ENCODE data around the gene TM4SF4. TPM values are rescaled to one million over a fixed set of nuclear protein-coding genes. Genes with fewer than 3 reads are reported as not detected.

The TM4SF4 gene
- total RNA-seq, 1 donor from 2014 or later: 0.29 TPM

- DNase-seq (ENCODE audit: low read depth): no peak
- H3K4me3 ChIP-seq (ENCODE audit: low read depth, low read length): no peak overlapping the region
- TF ChIP-seq, protein P1, sequence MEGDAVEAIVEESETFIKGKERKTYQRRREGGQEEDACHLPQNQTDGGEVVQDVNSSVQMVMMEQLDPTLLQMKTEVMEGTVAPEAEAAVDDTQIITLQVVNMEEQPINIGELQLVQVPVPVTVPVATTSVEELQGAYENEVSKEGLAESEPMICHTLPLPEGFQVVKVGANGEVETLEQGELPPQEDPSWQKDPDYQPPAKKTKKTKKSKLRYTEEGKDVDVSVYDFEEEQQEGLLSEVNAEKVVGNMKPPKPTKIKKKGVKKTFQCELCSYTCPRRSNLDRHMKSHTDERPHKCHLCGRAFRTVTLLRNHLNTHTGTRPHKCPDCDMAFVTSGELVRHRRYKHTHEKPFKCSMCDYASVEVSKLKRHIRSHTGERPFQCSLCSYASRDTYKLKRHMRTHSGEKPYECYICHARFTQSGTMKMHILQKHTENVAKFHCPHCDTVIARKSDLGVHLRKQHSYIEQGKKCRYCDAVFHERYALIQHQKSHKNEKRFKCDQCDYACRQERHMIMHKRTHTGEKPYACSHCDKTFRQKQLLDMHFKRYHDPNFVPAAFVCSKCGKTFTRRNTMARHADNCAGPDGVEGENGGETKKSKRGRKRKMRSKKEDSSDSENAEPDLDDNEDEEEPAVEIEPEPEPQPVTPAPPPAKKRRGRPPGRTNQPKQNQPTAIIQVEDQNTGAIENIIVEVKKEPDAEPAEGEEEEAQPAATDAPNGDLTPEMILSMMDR (conservative IDR thresholded peaks at IDR 0.05; ENCODE audit: low read depth, low read length): peak; percentile 75
These were observed 14.7 kb downstream of the TM4SF4 start for GRCh38 chr3:149489060-149489690.

DNA sequence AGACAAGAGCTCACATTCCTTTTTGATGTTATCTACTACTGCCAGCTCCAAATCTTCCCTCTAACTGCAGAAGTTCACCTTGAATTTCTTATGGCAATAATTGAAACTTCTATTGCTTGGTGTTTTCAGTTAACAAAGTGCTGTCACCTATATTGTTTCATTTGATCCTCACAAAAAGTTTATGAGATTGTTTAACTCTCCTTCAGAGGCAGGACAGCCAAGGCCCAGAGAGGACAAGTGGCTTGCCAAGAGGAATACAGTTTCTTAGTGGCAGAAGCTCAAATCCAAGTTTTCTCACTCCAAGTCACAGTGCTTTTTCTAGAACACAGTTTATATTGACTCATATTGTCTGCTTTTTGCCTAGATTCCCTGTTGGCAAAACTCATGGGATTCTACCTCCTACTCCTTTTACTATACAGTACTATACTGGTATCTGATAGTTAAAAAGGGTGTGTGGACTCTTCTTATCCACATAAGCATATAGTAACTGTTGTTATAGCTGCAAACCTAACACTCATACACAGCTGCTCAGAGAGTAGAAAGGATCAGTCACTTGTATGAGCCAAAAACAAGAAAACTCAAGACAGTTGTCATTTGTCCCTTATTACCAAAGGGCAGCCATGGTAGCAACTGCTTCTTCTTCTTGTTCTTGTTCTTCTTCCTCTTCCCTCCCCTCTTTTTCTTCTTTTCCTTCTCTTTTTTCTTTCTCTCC, 15.9 kb downstream of the TM4SF4 start:
- no peak for DNase-seq (ENCODE audit: low read depth)
- TF ChIP-seq, protein P1 (conservative IDR thresholded peaks at IDR 0.05; ENCODE audit: low read depth, low read length): no peak
- H3K4me3 ChIP-seq (ENCODE audit: low read depth, low read length): no peak overlapping the region

- DNase-seq (ENCODE audit: low read depth): no peak
- H3K4me3 ChIP-seq (ENCODE audit: low read depth, low read length): no peak overlapping the region
- TF ChIP-seq, protein P1 (conservative IDR thresholded peaks at IDR 0.05; ENCODE audit: low read depth, low read length): no peak
These were observed 19.0 kb downstream of the TM4SF4 start for GRCh38 chr3:149493315-149494021.

DNA sequence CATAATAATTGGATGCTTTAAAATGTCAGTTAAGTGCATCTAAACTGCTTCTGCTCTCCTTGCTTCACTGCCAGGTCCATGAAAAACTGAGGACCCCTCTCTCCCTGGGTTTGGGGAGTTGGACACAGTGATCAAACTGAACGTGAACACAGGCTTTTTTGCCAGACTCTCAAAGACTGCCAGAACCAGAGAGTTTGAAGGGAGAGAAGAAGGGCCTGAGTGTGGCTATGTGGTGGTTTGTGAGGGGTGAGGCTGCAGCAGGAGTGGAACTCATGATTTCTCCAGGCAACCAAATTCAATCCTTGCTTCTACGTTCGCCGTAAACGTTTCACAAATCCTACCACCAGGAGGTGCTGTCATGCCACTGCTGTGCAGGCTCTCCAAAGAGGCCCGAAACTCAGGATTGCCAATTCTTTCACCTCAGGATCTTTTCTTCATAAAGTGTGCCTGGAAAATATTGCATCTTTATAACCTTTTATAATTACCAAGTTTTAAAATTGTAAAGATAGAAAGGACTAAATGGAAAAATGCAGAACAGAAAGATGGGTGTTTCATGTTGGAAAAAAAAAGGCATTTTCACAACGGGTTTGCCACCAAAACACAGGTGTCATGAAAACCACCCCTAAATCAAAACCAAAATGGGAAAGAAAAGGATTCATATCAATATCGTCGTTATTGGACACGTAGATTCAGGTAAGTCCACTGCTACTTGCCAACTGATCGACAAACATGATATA, 19.7 kb downstream of the TM4SF4 start:
- H3K4me3 ChIP-seq (ENCODE audit: low read depth, low read length): no peak overlapping the region
- TF ChIP-seq, protein P1 (conservative IDR thresholded peaks at IDR 0.05; ENCODE audit: low read depth, low read length): peak; percentile 95

DNA sequence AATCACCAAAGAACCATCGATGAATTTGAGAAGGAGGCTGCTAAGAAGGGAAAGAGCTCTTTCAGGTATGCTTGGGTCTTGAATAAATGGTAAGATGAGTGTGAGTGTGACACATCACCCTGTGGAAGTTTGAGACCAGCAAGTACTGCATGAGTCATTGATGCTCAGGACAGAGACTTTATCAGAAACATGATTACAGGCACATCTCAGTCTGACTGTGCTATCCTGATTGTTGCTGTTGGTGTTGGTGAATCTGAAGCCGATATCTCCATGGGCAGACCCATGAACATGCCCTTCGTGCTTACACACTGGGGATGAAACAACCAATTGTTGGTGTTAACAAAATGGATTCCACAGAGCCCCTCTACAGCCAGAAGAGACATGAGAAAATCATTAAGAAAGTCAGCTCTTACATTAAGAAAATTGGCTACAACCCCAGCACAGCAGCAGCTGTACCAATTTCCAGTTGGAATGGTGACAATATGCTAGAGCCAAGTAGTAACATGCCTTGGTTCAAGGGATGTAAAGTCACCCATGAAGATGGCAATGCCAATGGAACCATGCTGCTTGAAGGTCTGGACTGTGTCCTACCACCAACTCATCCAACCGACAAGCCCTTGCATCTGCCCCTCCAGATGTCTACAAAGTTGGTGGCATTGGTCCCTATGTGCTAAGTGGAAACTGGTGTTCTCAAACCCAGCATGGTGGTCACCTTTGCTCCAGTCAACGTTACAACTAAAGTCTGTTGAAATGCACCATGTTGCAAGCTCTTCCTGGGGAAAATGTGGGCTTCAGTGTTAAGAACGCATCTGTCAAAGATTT, 20.5 kb downstream of the TM4SF4 start:
- H3K4me3 ChIP-seq (ENCODE audit: low read depth, low read length): no peak overlapping the region
- DNase-seq (ENCODE audit: low read depth): no peak
- TF ChIP-seq, protein P1 (conservative IDR thresholded peaks at IDR 0.05; ENCODE audit: low read depth, low read length): no peak

More for the DNA sequence above, 19.7 kb downstream of the TM4SF4 start:
- DNase-seq (ENCODE audit: low read depth): no peak

GRCh38 chr3:149495581-149496125, 21.2 kb downstream of the TM4SF4 start:
- no peak for DNase-seq (ENCODE audit: low read depth)
- no peak overlapping the region for H3K4me3 ChIP-seq (ENCODE audit: low read depth, low read length)
- TF ChIP-seq, protein P1 (conservative IDR thresholded peaks at IDR 0.05; ENCODE audit: low read depth, low read length): no peak

Measured in epithelial cell of proximal tubule (primary cell).